Prostate gland (tissue), 2 donors: ENCODE results near the gene KRT76. TPM values are rescaled to one million over a fixed set of nuclear protein-coding genes. Genes with fewer than 3 reads are reported as not detected.

Experiments used
- DNase-seq: peaks from one replicate; pipeline ENCODE4 v3.0.0-alpha.2; 2019; ENCODE audit warnings: low spot score
- H3K27ac ChIP-seq, 2 donors: fragments of 200-600 bp; sonication (generic); 2 replicates each; pipeline ENCODE4 v1.5.1; 2017 to 2019
- H3K27me3 ChIP-seq: fragments of 200-600 bp; sonication (generic); replicated peaks from 2 replicates; pipeline ENCODE4 v1.5.1; 2019; ENCODE audit not compliant: insufficient read depth
- H3K36me3 ChIP-seq, 2 donors: fragments of 200-600 bp; sonication (generic); 1 replicate in 1 of 2; 2 replicates in 1 of 2; pipeline versions ENCODE4 v1.5.1 to v1.8.1; 2017 to 2019
- H3K4me1 ChIP-seq: fragments of 200-600 bp; sonication (generic); replicated peaks from 2 replicates; pipeline ENCODE4 v1.5.1; 2019
- H3K4me3 ChIP-seq, 2 donors: fragments of 200-600 bp; sonication (generic); 2 replicates each; pipeline ENCODE4 v1.5.1; 2017 to 2019
- H3K9me3 ChIP-seq: fragments of 200-600 bp; sonication (generic); 2 replicates; pipeline ENCODE4 v1.5.1; 2017
- CTCF ChIP-seq, 4 experiments: fragments of 200-600 bp in 2 of 4; fragments of 450-650 bp in 2 of 4; sonication (generic) in 2 of 4; IDR thresholded peaks; 1 replicate in 3 of 4; 2 replicates in 1 of 4; pipeline ENCODE4 v1.5.1; 2016 to 2019; ENCODE audit warnings: antibody characterized with exemption in 4 of 4, mild to moderate bottlenecking in 2 of 4, moderate library complexity in 2 of 4
- POLR2A ChIP-seq: fragments of 450-650 bp; IDR thresholded peaks from one replicate; pipeline ENCODE4 v1.6.1; 2016; ENCODE audit warnings: antibody characterized with exemption, mild to moderate bottlenecking
- POLR2AphosphoS5 ChIP-seq: sonication (generic); formaldehyde crosslinking; IDR thresholded peaks from one replicate; pipeline ENCODE4 v1.6.1; 2017; ENCODE audit warnings: antibody characterized with exemption
- WGBS: methylation state at CpG from one replicate; pipeline ENCODE4 v1.1.5; 2018; 5-methylcytosine and 5-hydroxymethylcytosine counted together
- intact Hi-C: fragments of 100-400 bp; cut with DNase I; formaldehyde crosslinking; loops from one replicate; pipeline ENCODE4 v1.14.2; 2022
- total RNA-seq, 2 donors: library from RNA; depleted of rRNA; stranded (reverse); fragments of >200 nt; gene quantifications; one replicate each; pipeline ENCODE4 v1.1.0, GENCODE V29; 2016

The KRT76 gene
- total RNA-seq, 2 donors from 2014 or later: not detected

- Histone ChIP-seq H3K27ac (no peak overlapping the region), H3K27me3 (peaks cover 11% of the 10 kb centered on the region), H3K9me3 (no peaks in the 10 kb centered on the region), H3K4me1 (no peaks in the 10 kb centered on the region), H3K36me3 (no peaks in the 10 kb centered on the region), H3K4me3 (no peak overlapping the region)
- TF ChIP-seq POLR2AphosphoS5 (no peak), POLR2A (no peak), CTCF (IDR thresholded peaks at IDR 0.05) (no peak)
- intact Hi-C loops: no loop called here
- WGBS: 92% methylated on average over 6 of the region's 6 CpGs
- DNase-seq: no peak
Observed at GRCh38 chr12:52788192-52788875, 11.2 kb upstream of the KRT76 start.

DNA sequence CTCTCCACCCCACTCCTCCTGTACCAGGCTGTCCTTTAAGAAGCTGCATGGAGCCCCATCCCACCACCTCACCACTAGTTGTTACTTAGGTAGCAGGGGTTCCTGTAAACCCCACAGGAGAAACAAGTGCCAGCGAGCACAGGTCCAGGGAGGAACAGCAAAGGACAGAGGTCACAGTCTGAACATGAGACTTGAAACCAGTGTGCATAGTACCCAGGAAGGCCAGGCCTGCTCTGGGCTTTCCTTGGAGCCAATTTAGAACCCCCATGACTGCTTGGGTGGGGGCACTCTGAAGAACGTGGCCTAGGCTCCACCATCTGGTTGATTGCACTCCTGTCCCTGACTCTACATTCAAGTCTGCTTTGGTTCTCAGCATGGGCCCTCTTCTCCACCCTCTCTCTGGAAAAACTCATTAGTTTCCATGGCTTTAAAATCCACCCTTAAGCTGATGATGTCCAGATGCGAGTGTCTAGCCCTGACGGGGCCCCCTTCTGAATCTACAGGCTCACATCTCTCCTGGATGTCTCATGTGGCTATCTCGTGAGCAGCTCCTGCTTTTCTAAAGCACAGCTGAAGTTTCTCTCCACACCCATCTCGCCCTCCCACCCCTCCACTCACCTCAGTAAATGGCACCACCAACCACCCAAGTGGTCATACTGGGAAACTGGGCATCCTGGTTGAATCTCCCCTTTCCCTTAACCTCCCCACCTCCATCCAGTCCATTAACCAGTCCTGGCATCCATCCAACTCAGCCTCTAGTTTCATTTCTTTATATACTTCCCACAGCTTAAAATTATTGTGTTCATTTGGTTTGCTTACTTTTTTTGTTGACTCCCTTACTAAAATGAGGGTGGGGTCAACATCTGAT, 10.4 kb upstream of the KRT76 start:
- H3K27ac ChIP-seq: no peak overlapping the region
- no peaks in the 10 kb centered on the region for H3K36me3 ChIP-seq
- peaks cover 11% of the 10 kb centered on the region for H3K27me3 ChIP-seq
- no peak overlapping the region for H3K4me3 ChIP-seq
- WGBS: 75% methylated on average over 6 of the region's 6 CpGs
- no peak for DNase-seq
- intact Hi-C loops: no loop called here
- no peaks in the 10 kb centered on the region for H3K4me1 ChIP-seq
- no peaks in the 10 kb centered on the region for H3K9me3 ChIP-seq
- TF ChIP-seq POLR2AphosphoS5 (no peak), POLR2A (no peak), CTCF (IDR thresholded peaks at IDR 0.05) (no peak)

DNA sequence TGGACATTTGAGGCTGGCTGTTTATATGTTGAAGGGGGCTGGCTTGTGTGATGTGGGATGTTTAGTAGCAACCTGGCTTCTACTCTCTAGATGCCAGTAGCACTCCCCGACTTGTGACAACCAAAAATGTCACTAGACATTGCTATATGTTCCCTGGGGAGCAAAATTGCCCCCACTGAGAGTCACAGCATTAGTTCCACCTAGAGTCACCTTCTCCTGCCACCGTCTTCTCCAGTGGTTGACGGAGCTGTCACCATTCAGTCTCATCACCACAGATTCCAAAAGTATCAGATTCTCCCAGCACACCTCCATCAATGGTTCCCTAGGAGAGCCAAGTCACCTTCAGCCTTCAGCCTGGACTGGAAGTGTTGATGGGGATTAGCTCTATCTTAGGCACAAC, 7.8 kb upstream of the KRT76 start:
- no peak for TF ChIP-seq POLR2A
- no peak for TF ChIP-seq CTCF (IDR thresholded peaks at IDR 0.05)
- TF ChIP-seq POLR2AphosphoS5: no peak
- Histone ChIP-seq H3K4me3 (no peak overlapping the region), H3K27me3 (peaks cover 7% of the 10 kb centered on the region), H3K9me3 (no peaks in the 10 kb centered on the region), H3K27ac (no peak overlapping the region), H3K4me1 (no peaks in the 10 kb centered on the region), H3K36me3 (no peaks in the 10 kb centered on the region)
- intact Hi-C loops: no loop called here
- DNase-seq: no peak
- WGBS: 96% methylated on average over 3 of the region's 3 CpGs

DNA sequence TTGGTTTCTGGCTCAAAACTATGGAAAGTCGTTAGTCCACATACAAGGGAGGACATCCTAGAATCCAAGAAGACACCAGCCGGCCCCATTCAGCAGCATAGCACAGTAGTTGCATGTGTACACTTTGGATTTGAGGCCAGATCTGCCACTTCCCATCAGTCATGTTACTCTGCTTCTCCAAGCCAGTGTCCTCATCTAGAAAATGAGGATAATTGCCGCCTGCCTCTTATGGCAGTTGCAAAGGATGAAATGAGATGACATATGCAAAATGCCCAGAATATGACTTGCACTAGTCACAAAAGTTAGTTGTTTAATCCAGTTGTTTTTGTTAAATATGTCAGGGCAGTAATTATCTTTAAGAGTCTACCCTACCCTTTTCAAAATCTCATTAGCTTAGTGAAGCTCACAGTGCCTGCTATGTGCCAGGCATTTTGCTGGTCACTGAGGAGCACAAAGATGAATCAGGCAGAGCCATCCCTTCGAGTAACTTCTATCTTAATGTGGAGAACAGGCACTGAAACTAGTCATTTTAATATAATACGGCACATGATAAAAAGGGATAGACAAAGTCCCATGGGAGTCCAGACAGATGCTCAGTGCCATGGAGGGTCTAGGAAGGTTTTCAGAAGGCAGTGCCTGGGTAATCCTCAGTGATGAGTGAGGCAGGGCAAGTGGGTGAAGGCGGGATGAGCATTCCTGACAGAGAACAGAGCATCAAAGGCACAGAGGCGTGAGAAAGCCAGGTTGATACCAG, 6.6 kb upstream of the KRT76 start:
- no peaks in the 10 kb centered on the region for H3K4me1 ChIP-seq
- no peak overlapping the region for H3K27ac ChIP-seq
- peaks cover 4% of the 10 kb centered on the region for H3K27me3 ChIP-seq
- no peaks in the 10 kb centered on the region for H3K9me3 ChIP-seq
- no peaks in the 10 kb centered on the region for H3K36me3 ChIP-seq
- TF ChIP-seq POLR2A (no peak), POLR2AphosphoS5 (no peak), CTCF (IDR thresholded peaks at IDR 0.05) (no peak)
- 84% methylated on average over 7 of the region's 7 CpGs for WGBS
- intact Hi-C loops: no loop called here
- DNase-seq: no peak
- no peak overlapping the region for H3K4me3 ChIP-seq
